Measurements from ENCODE around the gene PDIA6.

PDIA6 gene

GRCh38 chr2:10775831-10776230 is 36.8 kb downstream of the PDIA6 start:
- no peaks in the 10 kb centered on the region for H3K9me3 ChIP-seq (ENCODE audit: control insufficient read depth in 1 of 2, low read length in 2 of 2)
- H3K36me3 ChIP-seq (ENCODE audit: control insufficient read depth in 1 of 2, insufficient read depth in 2 of 2, low read length in 2 of 2), result peaks cover 4 to 30% of the 10 kb centered on the region in 2 donors
- no peak overlapping the region for H3K9ac ChIP-seq (ENCODE audit: low read depth in 1 of 2, low read length in 2 of 2)
- no peak overlapping the region for H3K4me3 ChIP-seq (ENCODE audit: low read depth in 1 of 2, low read length in 2 of 2)
- H3K27me3 ChIP-seq (ENCODE audit: control insufficient read depth in 1 of 2, insufficient read depth in 2 of 2, low read length in 2 of 2), result no peaks in the 10 kb centered on the region
- H3K4me1 ChIP-seq (ENCODE audit: control insufficient read depth in 1 of 2, insufficient read depth in 2 of 2, low read length in 2 of 2), result peaks cover 7 to 9% of the 10 kb centered on the region in 2 donors
- no peak overlapping the region for H3K27ac ChIP-seq (ENCODE audit: low read depth, low read length)

GRCh38 chr2:10775021-10775780 is 37.4 kb downstream of the PDIA6 start:
- Histone ChIP-seq H3K4me3 (ENCODE audit: low read depth in 1 of 2, low read length in 2 of 2) (no peak overlapping the region), H3K36me3 (ENCODE audit: control insufficient read depth in 1 of 2, insufficient read depth in 2 of 2, low read length in 2 of 2) (peaks cover 2 to 26% of the 10 kb centered on the region in 2 donors), H3K9me3 (ENCODE audit: control insufficient read depth in 1 of 2, low read length in 2 of 2) (no peaks in the 10 kb centered on the region), H3K9ac (ENCODE audit: low read depth in 1 of 2, low read length in 2 of 2) (no peak overlapping the region), H3K4me1 (ENCODE audit: control insufficient read depth in 1 of 2, insufficient read depth in 2 of 2, low read length in 2 of 2) (peaks cover 7 to 9% of the 10 kb centered on the region in 2 donors), H3K27me3 (ENCODE audit: control insufficient read depth in 1 of 2, insufficient read depth in 2 of 2, low read length in 2 of 2) (no peaks in the 10 kb centered on the region), H3K27ac (ENCODE audit: low read depth, low read length) (no peak overlapping the region)

DNA sequence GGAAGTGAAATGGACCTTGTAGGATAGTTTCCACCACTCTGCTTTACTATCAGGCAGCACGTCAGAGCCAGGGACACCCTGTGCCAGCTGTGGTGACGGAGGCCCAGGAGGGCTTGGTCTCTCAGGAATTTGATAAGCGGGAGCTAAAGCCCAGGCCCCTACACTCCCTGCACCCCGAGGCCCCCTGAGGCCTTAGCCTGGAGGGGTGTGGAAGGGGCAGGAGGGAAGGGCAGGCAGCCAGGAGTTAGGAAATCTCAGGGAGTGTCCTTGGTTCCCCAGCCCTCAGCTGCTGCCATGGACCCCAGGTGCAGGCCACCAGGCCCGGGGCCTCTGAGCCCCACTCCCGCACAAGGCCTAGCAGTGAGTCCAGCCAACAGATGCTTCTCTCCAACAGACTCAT is 38.2 kb downstream of the PDIA6 start:
- peaks cover 7 to 9% of the 10 kb centered on the region in 2 donors for H3K4me1 ChIP-seq (ENCODE audit: control insufficient read depth in 1 of 2, insufficient read depth in 2 of 2, low read length in 2 of 2)
- no peak overlapping the region for H3K27ac ChIP-seq (ENCODE audit: low read depth, low read length)
- H3K9ac ChIP-seq (ENCODE audit: low read depth in 1 of 2, low read length in 2 of 2), result no peak overlapping the region

GRCh38 chr2:10773821-10774341 is 38.7 kb downstream of the PDIA6 start:
- Histone ChIP-seq H3K9ac (ENCODE audit: low read depth in 1 of 2, low read length in 2 of 2) (no peak overlapping the region), H3K27me3 (ENCODE audit: control insufficient read depth in 1 of 2, insufficient read depth in 2 of 2, low read length in 2 of 2) (no peaks in the 10 kb centered on the region), H3K9me3 (ENCODE audit: control insufficient read depth in 1 of 2, low read length in 2 of 2) (no peaks in the 10 kb centered on the region), H3K27ac (ENCODE audit: low read depth, low read length) (no peak overlapping the region), H3K4me3 (ENCODE audit: low read depth in 1 of 2, low read length in 2 of 2) (no peak overlapping the region), H3K36me3 (ENCODE audit: control insufficient read depth in 1 of 2, insufficient read depth in 2 of 2, low read length in 2 of 2) (peaks cover 0 to 15% of the 10 kb centered on the region in 2 donors), H3K4me1 (ENCODE audit: control insufficient read depth in 1 of 2, insufficient read depth in 2 of 2, low read length in 2 of 2) (peaks cover 7 to 9% of the 10 kb centered on the region in 2 donors)

More for the DNA sequence above, 38.2 kb downstream of the PDIA6 start:
- H3K27me3 ChIP-seq (ENCODE audit: control insufficient read depth in 1 of 2, insufficient read depth in 2 of 2, low read length in 2 of 2), result no peaks in the 10 kb centered on the region
- H3K9me3 ChIP-seq (ENCODE audit: control insufficient read depth in 1 of 2, low read length in 2 of 2), result no peaks in the 10 kb centered on the region
- no peak overlapping the region for H3K4me3 ChIP-seq (ENCODE audit: low read depth in 1 of 2, low read length in 2 of 2)
- H3K36me3 ChIP-seq (ENCODE audit: control insufficient read depth in 1 of 2, insufficient read depth in 2 of 2, low read length in 2 of 2), result peaks cover 0 to 18% of the 10 kb centered on the region in 2 donors

GRCh38 chr2:10772868-10773215 is 39.7 kb downstream of the PDIA6 start:
- H3K9me3 ChIP-seq (ENCODE audit: control insufficient read depth in 1 of 2, low read length in 2 of 2), result no peaks in the 10 kb centered on the region
- H3K4me3 ChIP-seq (ENCODE audit: low read depth in 1 of 2, low read length in 2 of 2), result no peak overlapping the region
- no peak overlapping the region for H3K9ac ChIP-seq (ENCODE audit: low read depth in 1 of 2, low read length in 2 of 2)
- H3K27ac ChIP-seq (ENCODE audit: low read depth, low read length), result no peak overlapping the region
- peaks cover 0 to 5% of the 10 kb centered on the region in 2 donors for H3K36me3 ChIP-seq (ENCODE audit: control insufficient read depth in 1 of 2, insufficient read depth in 2 of 2, low read length in 2 of 2)
- H3K27me3 ChIP-seq (ENCODE audit: control insufficient read depth in 1 of 2, insufficient read depth in 2 of 2, low read length in 2 of 2), result no peaks in the 10 kb centered on the region
- peaks cover 7 to 9% of the 10 kb centered on the region in 2 donors for H3K4me1 ChIP-seq (ENCODE audit: control insufficient read depth in 1 of 2, insufficient read depth in 2 of 2, low read length in 2 of 2)

DNA sequence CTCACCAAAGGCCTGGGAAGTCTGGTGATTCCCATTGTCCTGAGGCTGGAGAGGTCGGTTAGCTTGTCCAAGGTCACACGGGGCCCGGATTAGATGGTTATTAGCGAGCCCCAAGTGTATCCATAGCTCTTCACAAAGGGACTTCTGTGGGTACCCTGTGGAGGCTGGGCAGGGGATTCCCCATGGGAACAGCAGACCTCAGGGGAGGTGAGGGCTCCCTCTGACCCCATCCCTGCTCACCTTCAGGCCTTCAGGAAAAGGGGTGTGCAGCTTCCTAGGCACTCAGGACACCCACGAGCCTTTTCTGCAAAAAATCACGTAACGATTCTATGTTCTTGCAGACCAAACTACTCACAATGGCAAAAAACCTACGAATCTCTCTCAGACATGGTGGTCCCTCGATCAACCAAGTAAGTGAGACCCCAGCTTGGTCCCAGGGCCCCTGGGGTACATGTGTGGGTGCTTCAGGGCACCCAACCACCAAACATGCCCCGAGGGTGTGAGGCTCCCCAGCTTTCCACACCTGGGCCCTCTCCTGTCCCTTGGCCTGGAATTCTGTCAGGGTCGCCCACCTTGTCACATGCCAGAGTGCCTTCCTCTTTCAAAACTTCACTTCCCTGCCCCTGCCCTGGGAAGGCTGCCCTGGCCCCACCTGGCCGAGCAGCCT is 40.3 kb downstream of the PDIA6 start:
- no peak overlapping the region for H3K27ac ChIP-seq (ENCODE audit: low read depth, low read length)
- H3K4me1 ChIP-seq (ENCODE audit: control insufficient read depth in 1 of 2, insufficient read depth in 2 of 2, low read length in 2 of 2), result peaks cover 7 to 9% of the 10 kb centered on the region in 2 donors
- H3K9me3 ChIP-seq (ENCODE audit: control insufficient read depth in 1 of 2, low read length in 2 of 2), result no peaks in the 10 kb centered on the region
- no peak overlapping the region for H3K9ac ChIP-seq (ENCODE audit: low read depth in 1 of 2, low read length in 2 of 2)
- H3K36me3 ChIP-seq (ENCODE audit: control insufficient read depth in 1 of 2, insufficient read depth in 2 of 2, low read length in 2 of 2), result no peaks in the 10 kb centered on the region
- H3K27me3 ChIP-seq (ENCODE audit: control insufficient read depth in 1 of 2, insufficient read depth in 2 of 2, low read length in 2 of 2), result no peaks in the 10 kb centered on the region
- H3K4me3 ChIP-seq (ENCODE audit: low read depth in 1 of 2, low read length in 2 of 2), result no peak overlapping the region

DNA sequence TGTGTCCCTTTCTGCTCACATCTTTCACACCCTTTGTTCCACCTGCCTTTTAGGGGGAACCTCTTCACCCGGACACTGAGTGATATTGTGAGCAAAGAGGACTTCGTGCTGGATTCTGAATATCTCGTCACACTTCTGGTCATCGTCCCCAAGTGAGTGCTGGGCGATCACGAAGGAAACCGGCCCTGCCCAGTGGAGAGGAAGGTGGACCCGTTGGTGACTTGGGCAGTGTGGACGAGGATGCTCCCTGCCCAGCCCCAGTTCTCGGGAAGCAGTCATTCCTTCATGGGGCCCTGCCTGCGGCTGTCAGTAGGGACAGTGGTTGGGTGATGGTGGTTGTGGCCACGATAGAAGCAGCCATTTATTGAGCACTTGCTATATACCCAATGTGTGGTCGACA is 40.8 kb downstream of the PDIA6 start:
- Histone ChIP-seq H3K36me3 (ENCODE audit: control insufficient read depth in 1 of 2, insufficient read depth in 2 of 2, low read length in 2 of 2) (no peaks in the 10 kb centered on the region), H3K27ac (ENCODE audit: low read depth, low read length) (no peak overlapping the region), H3K4me1 (ENCODE audit: control insufficient read depth in 1 of 2, insufficient read depth in 2 of 2, low read length in 2 of 2) (peaks cover 7 to 9% of the 10 kb centered on the region in 2 donors), H3K27me3 (ENCODE audit: control insufficient read depth in 1 of 2, insufficient read depth in 2 of 2, low read length in 2 of 2) (no peaks in the 10 kb centered on the region), H3K9ac (ENCODE audit: low read depth in 1 of 2, low read length in 2 of 2) (no peak overlapping the region), H3K4me3 (ENCODE audit: low read depth in 1 of 2, low read length in 2 of 2) (no peak overlapping the region), H3K9me3 (ENCODE audit: control insufficient read depth in 1 of 2, low read length in 2 of 2) (no peaks in the 10 kb centered on the region)

- Histone ChIP-seq H3K27ac (ENCODE audit: low read depth, low read length) (no peak overlapping the region), H3K27me3 (ENCODE audit: control insufficient read depth in 1 of 2, insufficient read depth in 2 of 2, low read length in 2 of 2) (no peaks in the 10 kb centered on the region), H3K9me3 (ENCODE audit: control insufficient read depth in 1 of 2, low read length in 2 of 2) (no peaks in the 10 kb centered on the region), H3K4me1 (ENCODE audit: control insufficient read depth in 1 of 2, insufficient read depth in 2 of 2, low read length in 2 of 2) (peaks cover 7 to 9% of the 10 kb centered on the region in 2 donors), H3K4me3 (ENCODE audit: low read depth in 1 of 2, low read length in 2 of 2) (no peak overlapping the region), H3K36me3 (ENCODE audit: control insufficient read depth in 1 of 2, insufficient read depth in 2 of 2, low read length in 2 of 2) (no peaks in the 10 kb centered on the region), H3K9ac (ENCODE audit: low read depth in 1 of 2, low read length in 2 of 2) (no peak overlapping the region)
Observed at GRCh38 chr2:10770956-10771750, 41.4 kb downstream of the PDIA6 start.

DNA sequence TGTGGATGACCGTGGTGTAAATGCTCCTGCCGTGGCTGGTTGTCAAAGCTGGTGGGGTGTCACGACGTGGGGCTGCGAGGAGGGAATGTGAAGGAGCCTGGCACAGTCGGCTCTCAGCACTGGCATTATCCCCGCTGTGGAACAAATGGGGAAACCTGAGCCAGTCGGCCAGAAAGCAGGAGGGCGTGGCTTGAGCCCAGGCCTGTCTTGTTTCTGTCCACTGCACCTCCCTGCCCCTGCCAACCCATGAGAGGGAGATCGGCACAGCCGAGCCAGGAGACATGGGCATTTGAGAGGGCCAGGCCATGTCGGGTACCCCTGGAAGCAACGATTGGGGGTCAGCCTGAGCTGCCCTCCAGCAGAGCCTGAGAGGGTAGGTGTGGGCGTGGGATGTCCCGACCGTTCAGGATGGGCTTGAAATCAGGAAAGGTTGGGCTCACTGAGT is 44.5 kb downstream of the PDIA6 start:
- Histone ChIP-seq H3K27me3 (ENCODE audit: control insufficient read depth in 1 of 2, insufficient read depth in 2 of 2, low read length in 2 of 2) (peaks cover 0 to 2% of the 10 kb centered on the region in 2 donors), H3K9me3 (ENCODE audit: control insufficient read depth in 1 of 2, low read length in 2 of 2) (no peaks in the 10 kb centered on the region), H3K4me1 (ENCODE audit: control insufficient read depth in 1 of 2, insufficient read depth in 2 of 2, low read length in 2 of 2) (peaks cover 6 to 10% of the 10 kb centered on the region in 2 donors), H3K4me3 (ENCODE audit: low read depth in 1 of 2, low read length in 2 of 2) (no peak overlapping the region), H3K36me3 (ENCODE audit: control insufficient read depth in 1 of 2, insufficient read depth in 2 of 2, low read length in 2 of 2) (no peaks in the 10 kb centered on the region), H3K27ac (ENCODE audit: low read depth, low read length) (no peak overlapping the region), H3K9ac (ENCODE audit: low read depth in 1 of 2, low read length in 2 of 2) (no peak overlapping the region)

Measured in duodenal mucosa (tissue), 2 donors.